Measurements from ENCODE around the gene VWA2. TPM values are rescaled to one million over a fixed set of nuclear protein-coding genes. Genes with fewer than 3 reads are reported as not detected.

VWA2 gene
- total and polyA plus RNA-seq, 2 of the 4 experiments (the other 2 are of a cell fraction) = not detected

- Histone ChIP-seq H3K56ac (ENCODE audit: extremely low read depth, insufficient read depth, low read length) (no peak overlapping the region), H2BK15ac (ENCODE audit: low read depth, low read length) (no peak overlapping the region), H2BK5ac (ENCODE audit: low read depth, low read length, poor library complexity, severe bottlenecking) (no peak overlapping the region), H4K91ac (ENCODE audit: insufficient read depth, low read depth, low read length) (no peak overlapping the region), H4K8ac (ENCODE audit: low read depth in 2 of 2, low read length in 2 of 2) (no peak overlapping the region), H3K9me1 (ENCODE audit: insufficient read depth, low read length) (no peaks in the 10 kb centered on the region), H2BK120ac (ENCODE audit: low read depth, low read length) (no peak overlapping the region), H3K4me1 (ENCODE audit: control insufficient read depth, insufficient read depth, low read length) (no peaks in the 10 kb centered on the region), H3K4me3 (ENCODE audit: insufficient read depth, low read depth, low read length) (no peak overlapping the region), H2AFZ (replicated peaks; ENCODE audit: low read length, poor library complexity) (no peak overlapping the region), H3K23ac (ENCODE audit: low read depth, low read length) (no peak overlapping the region), H2AK5ac (ENCODE audit: low read depth, low read length) (no peak overlapping the region), H3K36me3 (ENCODE audit: control insufficient read depth, insufficient read depth, low read length) (no peaks in the 10 kb centered on the region), H3K9me3 (ENCODE audit: control insufficient read depth, insufficient read depth, low read length) (peaks cover 15% of the 10 kb centered on the region), H3K4me2 (ENCODE audit: low read depth, low read length) (no peak overlapping the region), H3K27ac (ENCODE audit: insufficient read depth, low read length) (no peak overlapping the region), H3K9ac (ENCODE audit: low read depth, low read length) (no peak overlapping the region), H2BK20ac (ENCODE audit: low read depth, low read length) (no peak overlapping the region), H3K4ac (ENCODE audit: low read depth, low read length) (no peak overlapping the region), H4K5ac (ENCODE audit: low read depth, low read length) (no peak overlapping the region), H3K14ac (replicated peaks; ENCODE audit: low read depth, low read length) (no peak overlapping the region), H4K20me1 (ENCODE audit: insufficient read depth, low read length) (no peaks in the 10 kb centered on the region), H3K27me3 (ENCODE audit: control insufficient read depth, insufficient read depth, low read length) (peaks cover 12% of the 10 kb centered on the region), H2AK9ac (replicated peaks; ENCODE audit: low read depth, low read length, poor library complexity) (no peak overlapping the region), H3K18ac (ENCODE audit: low read depth, low read length) (no peak overlapping the region), H3K79me1 (ENCODE audit: low read depth in 1 of 2, low read length in 2 of 2) (no peaks in the 10 kb centered on the region)
- ATAC-seq (ENCODE audit: low read depth) (no peak), DNase-seq (no peak)
- no TSS peak for BruUV-seq (replicated peaks)
- intact Hi-C loops (cut with micrococcal nuclease) (no loop called here), dilution Hi-C loops (cut with HindIII; ENCODE audit: low sequenced_read_pairs, unreplicated experiment) (no loop called here), in situ Hi-C loops (cut with MboI; ENCODE audit: low sequenced_read_pairs) (no loop called here)
- 94% methylated on average over 5 of the region's 14 CpGs; no CpG with 5 or more reads in 1 of the 2 experiments for WGBS, 2 experiments (ENCODE audit: extremely low coverage in 2 of 2, insufficient read length in 1 of 2)
- no peak for TF ChIP-seq SMC3 (IDR thresholded peaks at IDR 0.05; ENCODE audit: low read depth, low read length)
- no peak for TF ChIP-seq ELK1 (IDR thresholded peaks at IDR 0.05; ENCODE audit: borderline replicate concordance, low read depth, low read length)
- TF ChIP-seq BHLHE40 (IDR thresholded peaks at IDR 0.05; ENCODE audit: low read depth, low read length) = no peak
- no peak for TF ChIP-seq RCOR1 (IDR thresholded peaks at IDR 0.05; ENCODE audit: insufficient replicate concordance, low read length)
- TF ChIP-seq MXI1 (IDR thresholded peaks at IDR 0.05; ENCODE audit: borderline replicate concordance, low read depth, low read length) = no peak
- POLR2A ChIA-PET (ENCODE audit: unreplicated experiment) = no interaction called here
- CTCF ChIA-PET = no interaction called here
Measured at GRCh38 chr10:114297136-114297705, 58.2 kb downstream of the VWA2 start.
